Measurements from ENCODE around the gene ADGRA3.

The ADGRA3 gene

GRCh38 chr4:22514481-22514880, 1.4 kb downstream of the ADGRA3 start:
- DNase-seq (ENCODE audit: low read depth): peak; percentile 28
- peak overlapping the region; percentile 66 for H3K4me3 ChIP-seq (ENCODE audit: control insufficient read depth, low read depth, low read length)
- TF ChIP-seq CTCF (conservative IDR thresholded peaks at IDR 0.05; ENCODE audit: control insufficient read depth, insufficient read depth, low read depth, low read length): no peak

GRCh38 chr4:22514001-22514400, 1.9 kb downstream of the ADGRA3 start:
- peak; percentile 83 for DNase-seq (ENCODE audit: low read depth)
- H3K4me3 ChIP-seq (ENCODE audit: control insufficient read depth, low read depth, low read length): peak overlapping the region; percentile 66
- TF ChIP-seq CTCF (conservative IDR thresholded peaks at IDR 0.05; ENCODE audit: control insufficient read depth, insufficient read depth, low read depth, low read length): no peak

GRCh38 chr4:22512306-22512705, 3.6 kb downstream of the ADGRA3 start:
- peak; percentile 63 for DNase-seq (ENCODE audit: low read depth)
- TF ChIP-seq CTCF (conservative IDR thresholded peaks at IDR 0.05; ENCODE audit: control insufficient read depth, insufficient read depth, low read depth, low read length): no peak
- no peak overlapping the region for H3K4me3 ChIP-seq (ENCODE audit: control insufficient read depth, low read depth, low read length)

GRCh38 chr4:22510750-22511149, 5.1 kb downstream of the ADGRA3 start:
- no peak for DNase-seq (ENCODE audit: low read depth)
- H3K4me3 ChIP-seq (ENCODE audit: control insufficient read depth, low read depth, low read length): no peak overlapping the region
- no peak for TF ChIP-seq CTCF (conservative IDR thresholded peaks at IDR 0.05; ENCODE audit: control insufficient read depth, insufficient read depth, low read depth, low read length)

DNA sequence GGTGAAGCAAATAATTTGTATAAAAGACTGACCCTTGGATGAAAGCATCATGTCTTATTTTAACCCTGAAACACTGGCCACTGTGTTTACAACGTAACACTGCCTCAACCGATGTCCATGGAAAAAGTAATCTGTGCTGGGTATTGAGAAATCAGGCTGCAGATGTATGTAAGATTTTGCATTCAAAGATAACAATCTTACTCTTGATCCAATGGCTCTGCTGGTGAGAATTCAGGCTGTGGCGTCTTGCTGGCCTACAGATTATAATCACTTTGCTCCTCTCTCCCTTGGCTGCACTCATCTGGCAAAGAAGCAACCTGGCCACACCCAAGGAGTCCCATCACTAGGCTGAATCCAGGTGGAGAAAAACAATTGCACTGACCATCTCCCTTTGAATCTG, 7.5 kb downstream of the ADGRA3 start:
- DNase-seq (ENCODE audit: low read depth): no peak

DNA sequence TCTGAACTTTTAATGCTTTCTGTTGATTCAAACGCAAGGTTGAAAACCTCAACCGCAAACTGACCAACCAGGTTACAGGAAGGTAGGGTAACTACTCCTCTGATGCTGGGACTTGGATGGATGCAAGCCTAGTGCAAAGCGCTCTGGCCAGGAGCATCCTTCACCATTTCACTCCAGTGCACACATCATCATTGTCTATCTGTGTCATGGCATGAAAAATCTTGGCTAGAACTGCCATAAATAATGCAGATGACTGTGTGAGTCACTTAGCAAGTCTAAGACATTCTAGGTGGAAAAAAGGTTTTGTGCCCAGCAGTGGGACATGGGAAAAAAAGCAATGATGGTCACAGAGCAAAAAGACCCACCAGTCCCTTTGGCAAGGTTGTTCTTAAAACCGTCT, 10.9 kb downstream of the ADGRA3 start:
- DNase-seq (ENCODE audit: low read depth): peak; percentile 36
- H3K4me3 ChIP-seq (ENCODE audit: control insufficient read depth, low read depth, low read length): no peak overlapping the region
- no peak for TF ChIP-seq CTCF (conservative IDR thresholded peaks at IDR 0.05; ENCODE audit: control insufficient read depth, insufficient read depth, low read depth, low read length)

More for the DNA sequence above, 7.5 kb downstream of the ADGRA3 start:
- TF ChIP-seq CTCF (conservative IDR thresholded peaks at IDR 0.05; ENCODE audit: control insufficient read depth, insufficient read depth, low read depth, low read length): no peak
- H3K4me3 ChIP-seq (ENCODE audit: control insufficient read depth, low read depth, low read length): no peak overlapping the region

- no peak overlapping the region for H3K4me3 ChIP-seq (ENCODE audit: control insufficient read depth, low read depth, low read length)
- no peak for TF ChIP-seq CTCF (conservative IDR thresholded peaks at IDR 0.05; ENCODE audit: control insufficient read depth, insufficient read depth, low read depth, low read length)
- DNase-seq (ENCODE audit: low read depth): no peak
Observed at GRCh38 chr4:22504447-22504846, 11.4 kb downstream of the ADGRA3 start.
